NCI-H226 (cell line): ENCODE results near the gene IFIH1.
A peak's percentile ranks its signal among the peaks of the same experiment; 100 is the strongest.

Experiments
- DNase-seq: peaks from one replicate; pipeline ENCODE4 v3.0.0-alpha.2; 2015

Gene IFIH1

DNA sequence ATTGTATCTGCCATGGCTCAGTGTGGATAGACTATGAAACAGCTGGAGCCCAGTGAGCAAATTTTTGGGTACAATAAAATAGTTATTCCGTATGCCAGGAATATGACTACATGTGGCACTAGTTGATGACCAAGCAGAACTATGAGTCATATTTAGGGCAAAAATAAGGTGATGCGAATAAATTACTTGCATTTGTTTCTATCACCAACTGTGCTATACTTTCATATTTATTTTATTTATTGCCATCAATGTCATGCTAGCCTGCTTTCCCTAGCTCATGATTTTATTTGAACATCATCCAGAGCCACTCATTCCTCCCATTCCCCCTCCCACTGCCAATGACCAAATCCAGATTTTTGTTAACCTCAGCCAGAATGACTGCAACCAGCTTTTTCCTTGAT, 61.9 kb downstream of the IFIH1 start:
- no peak for DNase-seq

GRCh38 chr2:162254236-162254871, 64.1 kb downstream of the IFIH1 start:
- no peak for DNase-seq

DNA sequence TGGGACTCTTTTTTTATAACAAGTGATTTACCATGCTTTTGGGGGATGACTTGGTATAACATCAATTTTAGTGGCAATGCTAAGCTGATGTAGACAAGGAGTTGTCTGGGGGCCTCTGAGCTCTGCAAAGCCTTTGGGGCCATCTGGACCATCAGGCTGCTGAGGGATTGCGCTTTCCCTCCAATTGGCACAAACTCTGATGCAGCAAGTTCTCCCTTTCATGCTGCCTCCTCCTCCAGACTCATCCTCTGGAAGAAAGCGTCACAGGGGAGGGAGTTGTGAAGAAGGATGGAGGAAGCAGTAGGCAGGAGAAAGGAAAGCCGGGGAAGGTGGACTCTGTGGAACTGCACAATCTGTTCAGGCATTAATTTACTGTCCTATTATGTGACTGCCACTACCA, 65.0 kb downstream of the IFIH1 start:
- DNase-seq: no peak

GRCh38 chr2:162252153-162252552, 66.3 kb downstream of the IFIH1 start:
- DNase-seq: no peak

DNA sequence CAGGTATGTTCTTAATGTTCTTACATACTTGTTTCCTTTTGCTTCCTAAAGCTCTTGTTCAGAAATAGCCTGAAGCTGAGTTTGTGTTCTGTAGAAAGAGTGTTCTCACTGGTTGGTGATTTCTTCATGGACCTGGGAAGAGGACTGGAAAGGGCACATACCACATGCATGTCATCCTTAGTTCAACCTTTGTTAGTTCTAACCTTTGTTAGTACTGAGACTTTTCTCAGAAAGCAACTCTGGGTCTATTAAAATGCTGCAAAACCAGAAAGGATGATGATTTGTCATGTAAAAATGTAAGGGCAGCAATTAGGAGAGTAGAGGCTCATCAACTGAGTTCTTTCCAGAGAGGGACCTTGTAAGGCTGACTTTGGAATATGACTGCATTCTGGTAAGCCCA, 72.7 kb downstream of the IFIH1 start:
- DNase-seq: peak; percentile 58

DNA sequence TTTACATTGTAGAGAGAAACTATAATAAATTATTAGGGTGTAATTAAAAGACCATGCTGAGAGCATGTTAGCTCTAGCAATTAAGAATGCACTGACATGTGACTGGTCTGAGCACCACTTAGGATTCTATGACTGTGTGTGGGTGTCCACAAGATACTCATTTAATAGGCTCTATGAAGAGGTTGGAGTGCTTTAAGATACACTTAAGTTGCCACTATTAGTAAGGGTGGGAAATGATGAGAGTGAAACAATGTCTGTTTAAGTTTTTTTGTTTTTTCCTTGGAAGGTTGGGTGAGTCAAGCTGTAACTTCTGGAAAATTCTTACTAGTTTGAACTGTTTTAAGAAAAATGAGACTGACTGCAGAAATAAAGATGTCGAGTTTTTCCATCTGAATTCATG, 73.4 kb downstream of the IFIH1 start:
- DNase-seq: no peak

DNA sequence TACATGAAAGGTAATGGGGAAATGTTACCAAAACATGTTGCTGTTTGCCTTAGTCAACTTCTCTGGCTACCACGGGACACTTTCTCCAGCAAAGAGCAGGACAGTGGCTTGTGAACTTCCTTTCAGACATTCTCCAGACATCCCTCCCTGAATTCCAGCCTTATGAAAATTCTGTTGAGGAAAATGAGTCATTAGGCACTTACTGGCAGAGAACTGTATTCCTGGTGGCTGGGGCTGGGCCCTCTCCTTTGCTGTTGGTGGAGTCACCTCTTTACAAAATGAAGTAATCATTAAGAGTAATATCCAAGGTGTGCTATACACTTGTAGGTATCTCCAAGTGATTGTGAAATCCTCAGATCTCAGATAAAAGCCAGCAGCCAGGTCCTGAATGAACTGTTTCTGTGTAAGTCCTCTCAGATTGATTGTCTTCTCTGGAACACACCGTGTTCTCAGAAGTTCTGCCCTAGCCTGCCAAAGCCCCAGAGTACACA, 73.9 kb downstream of the IFIH1 start:
- peak; percentile 80 for DNase-seq

- no peak for DNase-seq
Measured at GRCh38 chr2:162243715-162244114, 74.8 kb downstream of the IFIH1 start.

DNA sequence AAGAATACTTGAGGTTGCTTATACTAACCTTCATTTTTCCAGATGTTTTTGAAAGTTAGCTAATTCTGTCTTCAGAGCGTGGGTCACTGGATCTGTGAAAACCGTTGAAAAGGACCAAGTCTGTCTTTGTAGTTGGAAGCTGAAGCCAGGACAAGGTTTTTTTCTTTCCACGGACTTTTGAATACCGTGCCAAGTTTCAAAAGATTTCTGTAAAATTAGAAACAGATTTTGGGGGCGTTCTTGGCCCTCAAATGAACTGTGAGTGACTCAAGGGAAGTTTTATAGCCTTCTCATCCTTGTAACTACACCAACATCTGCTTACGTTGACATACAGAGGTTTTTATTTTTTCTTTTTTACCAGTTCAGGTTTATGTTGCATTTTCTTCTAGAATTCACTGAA, 75.2 kb downstream of the IFIH1 start, which contains the start of gene FAP:
Gene FAP (minus strand): TSS at position 152 of the 400 bp plus-strand sequence. CDS start 118 bp downstream, at position 34.
- DNase-seq: no peak

- DNase-seq: peak; percentile 67
Measured at GRCh38 chr2:162242586-162243280, 75.8 kb downstream of the IFIH1 start.

- DNase-seq: no peak
Measured at GRCh38 chr2:162241571-162241970, 76.9 kb downstream of the IFIH1 start.

- no peak for DNase-seq
Measured at GRCh38 chr2:162234620-162235462, 83.6 kb downstream of the IFIH1 start.

GRCh38 chr2:162233197-162233596, 85.3 kb downstream of the IFIH1 start:
- DNase-seq: peak; percentile 47

DNA sequence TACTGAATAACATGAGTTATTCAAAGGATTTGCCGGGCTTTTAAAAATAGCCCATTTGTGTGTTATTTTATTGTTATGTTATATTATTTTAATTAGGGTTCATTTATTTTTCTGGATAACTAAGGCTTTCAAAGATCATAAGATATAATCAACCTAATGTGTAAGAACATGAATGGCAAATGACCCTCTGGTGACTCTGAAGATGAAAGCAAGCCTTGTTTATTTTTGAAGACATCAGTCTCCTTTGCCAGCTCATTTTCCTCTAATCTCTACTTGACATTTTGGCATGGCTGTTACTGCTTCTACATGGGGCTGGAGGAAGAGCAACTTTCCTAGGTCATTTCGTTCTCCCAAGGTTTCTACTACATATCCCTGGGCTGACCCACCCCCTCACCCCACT, 85.8 kb downstream of the IFIH1 start:
- no peak for DNase-seq

DNA sequence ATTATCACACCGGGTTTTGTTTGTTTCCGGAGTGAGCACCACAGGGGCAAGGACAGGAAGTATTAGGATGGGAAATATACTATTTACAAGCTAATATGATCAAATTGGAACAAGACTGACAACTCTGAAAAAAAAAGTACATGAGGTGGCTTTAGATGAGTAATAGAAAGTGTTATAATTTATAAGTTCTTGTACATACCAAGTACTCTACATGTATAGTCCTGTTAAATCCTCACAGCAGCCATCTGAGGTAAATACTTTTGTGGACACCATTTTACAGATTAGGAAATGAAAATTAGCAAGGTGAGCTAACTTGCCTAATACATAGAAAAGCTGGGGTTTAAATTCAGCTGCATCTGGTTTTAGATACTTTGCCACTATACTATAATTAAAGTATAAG, 86.5 kb downstream of the IFIH1 start:
- DNase-seq: no peak

- DNase-seq: no peak
Measured at GRCh38 chr2:162230761-162231160, 87.7 kb downstream of the IFIH1 start.

DNA sequence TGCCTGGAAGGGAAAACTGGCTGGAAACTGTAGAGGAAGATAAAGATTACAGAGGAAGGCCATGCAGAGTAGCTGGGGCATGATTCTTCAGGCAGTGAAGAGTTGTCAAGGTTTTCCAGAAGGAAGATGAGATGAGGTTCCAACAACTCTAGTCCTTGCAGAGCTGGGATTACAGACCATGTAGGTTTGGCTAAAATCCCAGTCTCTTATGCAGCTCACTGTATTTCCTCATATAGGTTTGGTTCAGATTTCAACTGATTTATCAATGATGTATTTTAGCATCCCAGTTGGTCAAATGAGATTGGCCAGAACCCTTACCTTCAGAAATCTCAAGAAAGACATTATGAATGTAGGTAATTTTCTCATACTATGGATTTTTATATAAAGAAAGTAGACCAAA, 91.6 kb downstream of the IFIH1 start:
- no peak for DNase-seq

GRCh38 chr2:162221064-162221463, 97.4 kb downstream of the IFIH1 start:
- DNase-seq: peak; percentile 36

DNA sequence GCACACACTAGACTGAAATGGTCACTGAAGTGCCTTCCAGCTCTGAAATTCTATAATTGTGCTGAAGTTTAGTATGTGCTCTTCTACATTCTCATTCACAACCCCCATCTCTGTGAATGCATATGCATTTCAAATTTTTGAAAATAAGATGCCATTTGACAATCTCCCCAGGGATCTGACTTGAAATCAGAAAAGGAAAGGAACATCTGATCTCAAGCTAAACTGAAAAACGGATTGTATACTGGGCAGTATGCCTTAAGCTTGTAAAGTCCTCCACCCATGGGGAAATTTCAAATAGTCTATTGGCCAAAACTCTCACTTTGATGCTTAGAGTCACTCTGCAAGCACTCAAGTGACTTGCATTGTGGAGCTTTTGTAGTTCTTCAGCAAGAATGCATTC, 98.1 kb downstream of the IFIH1 start:
- DNase-seq: no peak

GRCh38 chr2:162219426-162219825, 99.1 kb downstream of the IFIH1 start:
- DNase-seq: no peak

GRCh38 chr2:162217598-162217997, 100.9 kb downstream of the IFIH1 start:
- no peak for DNase-seq
